Upper lobe of right lung (tissue), 1 donor: Measurements from ENCODE around the gene LVRN. TPM values are rescaled to one million over a fixed set of nuclear protein-coding genes. Genes with fewer than 3 reads are reported as not detected.

ENCODE experiments used
- ATAC-seq: fragments of 200-7000 bp; cut with Tn5 transposase; one replicate; pipeline ENCODE4 v1.9.1; 2020; ENCODE audit warnings: mild to moderate bottlenecking, moderate library complexity
- DNase-seq: peaks from one replicate; pipeline ENCODE4 v3.0.0-alpha.2; 2020
- H3K27ac ChIP-seq: fragments of 200-600 bp; one replicate; pipeline ENCODE4 v1.8.0; 2022
- H3K27me3 ChIP-seq: fragments of 200-600 bp; one replicate; pipeline ENCODE4 v1.8.0; 2022; ENCODE audit warnings: mild to moderate bottlenecking
- H3K36me3 ChIP-seq: fragments of 200-600 bp; one replicate; pipeline ENCODE4 v1.8.0; 2022
- H3K4me1 ChIP-seq: fragments of 200-600 bp; one replicate; pipeline ENCODE4 v1.8.0; 2022
- H3K4me3 ChIP-seq: fragments of 200-600 bp; one replicate; pipeline ENCODE4 v1.8.0; 2022; ENCODE audit warnings: mild to moderate bottlenecking
- H3K9me3 ChIP-seq: fragments of 200-600 bp; one replicate; pipeline ENCODE4 v1.8.0; 2022
- CTCF ChIP-seq: fragments of 200-600 bp; IDR thresholded peaks from one replicate; pipeline ENCODE4 v1.8.0; 2022; ENCODE audit warnings: antibody characterized with exemption
- intact Hi-C: fragments of 100-400 bp; cut with DNase I; formaldehyde crosslinking; loops from one replicate; pipeline ENCODE4 v1.11.0; 2022
- total RNA-seq: library from RNA; stranded (reverse); fragmentation: NEBNext Ultra II Directional; extraction: Animal tissue kit (Norgen Biotek cat#: 25700); gene quantifications from one replicate; pipeline ENCODE4 v1.2.1, GENCODE V29; 2021
- donor health status: DM: no; HTN: yes; CAD: no; lungs with severe emphysema.

LVRN gene
- total RNA-seq, 1 donor from 2014 or later: 0.20 TPM

- H3K4me3 ChIP-seq: no peak overlapping the region
- no peaks in the 10 kb centered on the region for H3K36me3 ChIP-seq
- no peak for TF ChIP-seq CTCF
- no peak for ATAC-seq
- no peak for DNase-seq
- H3K4me1 ChIP-seq: no peaks in the 10 kb centered on the region
- no peaks in the 10 kb centered on the region for H3K9me3 ChIP-seq
- intact Hi-C loops: no loop called here
- H3K27ac ChIP-seq: no peak overlapping the region
- H3K27me3 ChIP-seq: peaks cover 15% of the 10 kb centered on the region
Observed at GRCh38 chr5:115952588-115952987, 9.7 kb upstream of the LVRN start.

DNA sequence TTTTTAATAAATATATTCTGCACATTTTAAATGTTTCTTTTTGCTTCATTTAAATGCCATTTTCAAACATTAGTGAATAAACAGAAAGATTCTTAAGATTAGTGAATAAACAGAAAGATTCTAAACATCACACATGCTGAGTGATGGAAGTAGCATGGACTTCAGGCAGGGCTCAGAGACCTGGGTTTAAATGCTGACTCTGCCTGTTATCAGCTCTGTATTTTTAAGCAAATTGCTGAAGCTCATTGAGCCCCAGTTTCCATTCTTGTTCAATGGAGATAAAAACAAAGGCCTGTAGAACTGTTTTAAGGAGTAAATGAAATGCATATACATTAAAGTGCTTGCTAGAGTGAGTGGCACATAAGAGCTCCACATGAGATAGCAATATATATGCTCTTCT, 8.1 kb upstream of the LVRN start:
- no peaks in the 10 kb centered on the region for H3K9me3 ChIP-seq
- ATAC-seq (no peak), DNase-seq (no peak)
- TF ChIP-seq CTCF: no peak
- H3K4me1 ChIP-seq: no peaks in the 10 kb centered on the region
- H3K27ac ChIP-seq: no peak overlapping the region
- intact Hi-C loops: no loop called here
- peaks cover 28% of the 10 kb centered on the region for H3K27me3 ChIP-seq
- H3K4me3 ChIP-seq: no peak overlapping the region
- H3K36me3 ChIP-seq: no peaks in the 10 kb centered on the region

DNA sequence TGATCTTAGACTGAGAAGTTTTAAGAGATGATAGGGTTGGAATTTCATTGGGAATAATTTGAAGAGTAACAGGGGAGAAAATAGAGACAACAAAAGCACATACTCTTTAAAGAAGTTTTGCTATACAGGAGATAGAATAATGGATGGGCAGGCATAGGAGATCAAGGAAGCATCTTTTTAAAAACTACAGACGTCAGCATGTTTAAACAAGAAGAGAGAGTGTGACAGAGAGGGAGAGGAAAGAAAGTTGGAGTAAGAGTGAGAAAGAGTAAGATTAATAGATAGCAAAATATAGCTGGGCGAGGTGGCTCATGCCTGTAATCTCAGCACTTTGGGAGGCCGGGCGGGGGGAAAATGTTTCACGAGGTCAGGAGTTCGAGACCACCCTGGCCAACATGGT, 5.3 kb upstream of the LVRN start:
- Histone ChIP-seq H3K27me3 (peaks cover 52% of the 10 kb centered on the region), H3K4me1 (peaks cover 4% of the 10 kb centered on the region), H3K27ac (no peak overlapping the region), H3K36me3 (no peaks in the 10 kb centered on the region), H3K9me3 (no peaks in the 10 kb centered on the region), H3K4me3 (no peak overlapping the region)
- intact Hi-C loops: no loop called here
- no peak for TF ChIP-seq CTCF
- DNase-seq: no peak
- no peak for ATAC-seq

DNA sequence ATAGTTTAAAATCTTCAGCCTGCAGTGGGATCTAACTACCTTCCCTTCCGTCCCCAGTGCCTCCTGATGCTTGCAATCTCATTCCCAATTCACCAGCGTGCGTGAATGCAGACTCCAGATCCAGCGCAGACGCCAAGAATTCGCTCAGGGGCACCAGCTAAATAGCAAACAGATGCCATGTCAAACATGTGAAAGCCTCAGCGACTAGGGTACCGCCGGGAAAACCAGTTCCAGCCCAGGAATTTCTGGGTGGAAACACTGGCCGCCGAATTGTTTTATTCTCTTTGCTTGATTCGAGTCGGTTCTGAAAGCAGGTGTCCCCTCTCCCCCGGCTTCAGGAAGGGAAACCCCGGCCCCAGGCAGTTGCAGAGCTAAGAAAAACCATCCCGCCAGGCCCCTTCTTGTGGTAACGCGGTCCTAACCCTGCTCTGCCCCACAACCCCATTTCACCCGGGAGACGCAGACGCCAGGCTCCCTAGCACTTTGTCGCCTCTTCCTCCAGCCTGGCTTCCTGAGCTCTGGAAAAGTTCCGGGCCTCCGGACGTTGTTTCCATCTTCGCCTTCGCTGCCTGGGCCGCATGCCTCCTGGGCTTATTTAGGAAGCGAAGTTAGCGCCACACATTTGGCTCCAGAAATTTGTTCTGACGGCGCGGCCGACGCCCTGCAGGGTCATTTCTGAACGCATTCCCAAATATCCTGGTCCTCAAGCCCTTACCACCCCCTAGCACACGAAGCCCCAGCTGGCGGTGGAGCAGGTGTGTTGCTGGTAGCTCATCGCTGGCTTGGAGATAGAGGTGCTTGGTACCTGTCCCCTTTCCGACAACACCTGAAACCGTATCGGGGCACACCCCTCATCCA, 665 bp upstream of the LVRN start:
- Histone ChIP-seq H3K4me3 (no peak overlapping the region), H3K36me3 (no peaks in the 10 kb centered on the region), H3K4me1 (peaks cover 14% of the 10 kb centered on the region), H3K27ac (no peak overlapping the region), H3K9me3 (no peaks in the 10 kb centered on the region), H3K27me3 (peaks cover 64% of the 10 kb centered on the region)
- intact Hi-C loops: no loop called here
- ATAC-seq (peak; percentile 11), DNase-seq (no peak)
- TF ChIP-seq CTCF: no peak

- TF ChIP-seq CTCF: no peak
- Histone ChIP-seq H3K4me3 (peak overlapping the region; percentile 27), H3K36me3 (no peaks in the 10 kb centered on the region), H3K9me3 (no peaks in the 10 kb centered on the region), H3K27ac (no peak overlapping the region), H3K4me1 (peaks cover 14% of the 10 kb centered on the region), H3K27me3 (peaks cover 58% of the 10 kb centered on the region)
- peak; percentile 64 for ATAC-seq
- peak; percentile 63 for DNase-seq
- intact Hi-C loops: no loop called here
Observed at GRCh38 chr5:115962565-115963402, 509 bp downstream of the LVRN start.
